Ishikawa (cell line): Measurements from ENCODE around the gene NWD2.

Source experiments
- CEBPB ChIP-seq: IDR thresholded peaks from 2 replicates; pipeline ENCODE4 v1.6.1; 2012
- CREB1 ChIP-seq: IDR thresholded peaks from 2 replicates; pipeline ENCODE4 v1.6.1; 2012; ENCODE audit warnings: low read depth
- EGR1 ChIP-seq: IDR thresholded peaks from 2 replicates; pipeline ENCODE4 v1.6.1; 2012
- EP300 ChIP-seq: IDR thresholded peaks from 2 replicates; pipeline ENCODE4 v1.6.1; 2012; ENCODE audit warnings: borderline replicate concordance
- FOXM1 ChIP-seq: IDR thresholded peaks from 2 replicates; pipeline ENCODE4 v1.6.1; 2012; ENCODE audit warnings: low read depth, borderline replicate concordance
- NFIC ChIP-seq: IDR thresholded peaks from 2 replicates; pipeline ENCODE4 v1.6.1; 2012
- RAD21 ChIP-seq: IDR thresholded peaks from 2 replicates; pipeline ENCODE4 v1.6.1; 2012; ENCODE audit warnings: low read depth
- TAF1 ChIP-seq: IDR thresholded peaks from 2 replicates; pipeline ENCODE4 v1.6.1; 2012; ENCODE audit warnings: low read depth, mild to moderate bottlenecking
- TCF12 ChIP-seq: IDR thresholded peaks from 2 replicates; pipeline ENCODE4 v1.6.1; 2012; ENCODE audit warnings: low read depth
- TEAD4 ChIP-seq: IDR thresholded peaks from 2 replicates; pipeline ENCODE4 v1.6.1; 2012
- YY1 ChIP-seq: IDR thresholded peaks from 2 replicates; pipeline ENCODE4 v1.6.1; 2012; ENCODE audit warnings: low read depth
- ZBTB7A ChIP-seq: IDR thresholded peaks from 2 replicates; pipeline ENCODE4 v1.6.1; 2012; ENCODE audit warnings: low read depth
- TF ChIP-seq, protein P1 (sequence below): IDR thresholded peaks from 2 replicates; pipeline ENCODE4 v1.6.1; 2012
- TF ChIP-seq, protein P2 (sequence below): IDR thresholded peaks from 2 replicates; pipeline ENCODE4 v1.6.1; 2012
- TF ChIP-seq, protein P3 (sequence below): IDR thresholded peaks from 2 replicates; pipeline ENCODE4 v1.6.1; 2012; ENCODE audit warnings: low read depth, mild to moderate bottlenecking

Gene NWD2

DNA sequence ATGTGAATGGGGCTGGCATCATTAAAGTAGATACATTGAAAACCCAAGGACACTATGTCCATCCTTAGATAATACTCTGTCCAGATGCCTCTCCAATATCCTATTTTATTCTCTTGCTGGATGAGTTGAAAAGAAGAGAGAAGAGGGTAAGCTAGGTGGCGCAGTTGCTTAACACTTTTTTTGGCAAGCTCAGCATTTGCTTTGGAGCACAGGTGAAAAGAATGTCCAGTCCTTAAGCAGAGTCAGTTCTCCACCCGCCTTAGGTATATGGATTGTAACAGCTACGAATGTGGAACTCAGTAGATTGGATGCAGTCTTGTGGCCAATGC, 208.4 kb downstream of the NWD2 start:
- TF ChIP-seq NFIC (0 out of 2 replicates have a peak, but pooled peaks have one; percentile 7), RAD21 (peak; percentile 84)
- TF ChIP-seq, protein P1, sequence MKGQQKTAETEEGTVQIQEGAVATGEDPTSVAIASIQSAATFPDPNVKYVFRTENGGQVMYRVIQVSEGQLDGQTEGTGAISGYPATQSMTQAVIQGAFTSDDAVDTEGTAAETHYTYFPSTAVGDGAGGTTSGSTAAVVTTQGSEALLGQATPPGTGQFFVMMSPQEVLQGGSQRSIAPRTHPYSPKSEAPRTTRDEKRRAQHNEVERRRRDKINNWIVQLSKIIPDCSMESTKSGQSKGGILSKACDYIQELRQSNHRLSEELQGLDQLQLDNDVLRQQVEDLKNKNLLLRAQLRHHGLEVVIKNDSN: no peak

DNA sequence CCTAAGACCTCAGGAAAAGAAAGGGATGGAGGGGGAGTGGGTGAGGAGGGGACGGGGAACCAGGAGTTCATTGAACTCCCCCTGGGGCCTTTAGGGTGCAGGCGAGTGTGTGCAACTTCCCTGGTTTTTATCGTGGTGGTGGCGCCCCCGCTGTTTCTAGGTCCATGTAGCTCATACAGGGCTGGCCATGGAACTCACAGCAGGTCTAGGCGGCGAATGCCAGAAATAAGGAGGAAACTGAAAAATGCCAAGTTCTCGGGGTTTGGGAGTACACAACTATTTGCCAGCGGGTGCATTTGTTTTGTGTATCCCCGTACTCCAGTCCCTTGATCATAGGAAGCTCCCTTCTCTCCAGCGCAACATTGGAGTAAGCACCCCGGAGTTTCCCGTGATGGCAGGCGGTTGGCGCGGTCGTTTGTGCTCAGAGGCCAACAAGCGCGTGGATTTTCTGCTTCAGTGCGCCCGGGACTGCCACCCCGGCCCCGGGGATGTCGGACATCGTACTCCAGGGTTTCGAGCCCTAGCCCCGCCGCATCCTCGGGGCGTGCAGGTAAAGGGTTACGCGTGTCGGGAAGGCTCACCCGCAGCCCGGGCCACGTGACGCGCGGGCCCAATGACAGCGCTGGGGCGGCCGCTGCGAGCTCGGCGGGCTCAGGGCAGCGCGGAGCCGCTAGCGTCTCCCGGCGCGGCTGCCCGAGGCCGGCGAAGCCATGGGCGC, 208.9 kb downstream of the NWD2 start:
- TF ChIP-seq, protein P1: peak; percentile 98
- TF ChIP-seq EP300 (no peak), NFIC (no peak), TEAD4 (no peak), CREB1 (no peak), TCF12 (no peak), YY1 (no peak), TAF1 (no peak), RAD21 (no peak)
- TF ChIP-seq, protein P2, sequence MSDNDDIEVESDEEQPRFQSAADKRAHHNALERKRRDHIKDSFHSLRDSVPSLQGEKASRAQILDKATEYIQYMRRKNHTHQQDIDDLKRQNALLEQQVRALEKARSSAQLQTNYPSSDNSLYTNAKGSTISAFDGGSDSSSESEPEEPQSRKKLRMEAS: peak; percentile 94

DNA sequence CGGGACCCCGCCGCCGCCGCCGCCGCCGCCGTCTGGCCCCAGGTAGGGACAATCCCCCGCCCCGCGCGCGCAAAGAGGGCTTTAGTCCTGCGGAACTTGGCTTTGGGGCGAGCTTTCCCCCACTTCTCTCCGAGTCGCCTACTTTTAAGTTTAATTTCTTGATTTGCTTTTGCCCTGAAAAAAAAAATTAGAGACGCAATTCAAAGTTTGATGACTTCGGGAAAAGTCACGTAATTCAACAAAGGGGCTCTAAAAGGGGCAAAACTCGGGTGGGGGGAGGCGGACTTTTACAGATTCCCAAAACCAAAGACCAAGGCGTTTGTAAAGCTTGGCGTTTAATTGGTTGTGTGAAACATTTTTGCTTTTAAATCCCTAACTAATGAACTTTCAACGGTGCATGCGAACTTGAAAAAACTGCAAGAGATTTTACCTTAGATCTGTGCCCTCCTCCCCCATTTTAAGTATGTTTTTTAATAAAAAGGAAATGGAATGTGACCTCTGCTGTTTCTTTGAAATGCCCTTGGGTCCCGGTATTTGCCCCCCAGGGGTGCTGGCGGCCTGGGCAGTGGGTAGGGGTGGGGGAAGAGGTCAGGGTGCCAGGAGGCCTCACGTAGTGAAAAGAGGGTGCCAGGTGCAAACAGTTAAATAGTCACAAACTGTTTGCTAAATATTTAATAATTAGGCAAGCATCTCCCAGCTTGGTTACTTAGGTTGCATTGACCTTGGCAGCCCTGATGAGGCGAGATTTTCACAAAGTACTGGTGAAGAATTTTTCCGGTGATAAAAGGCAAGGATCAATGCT, 209.7 kb downstream of the NWD2 start:
- no peak for TF ChIP-seq FOXM1

DNA sequence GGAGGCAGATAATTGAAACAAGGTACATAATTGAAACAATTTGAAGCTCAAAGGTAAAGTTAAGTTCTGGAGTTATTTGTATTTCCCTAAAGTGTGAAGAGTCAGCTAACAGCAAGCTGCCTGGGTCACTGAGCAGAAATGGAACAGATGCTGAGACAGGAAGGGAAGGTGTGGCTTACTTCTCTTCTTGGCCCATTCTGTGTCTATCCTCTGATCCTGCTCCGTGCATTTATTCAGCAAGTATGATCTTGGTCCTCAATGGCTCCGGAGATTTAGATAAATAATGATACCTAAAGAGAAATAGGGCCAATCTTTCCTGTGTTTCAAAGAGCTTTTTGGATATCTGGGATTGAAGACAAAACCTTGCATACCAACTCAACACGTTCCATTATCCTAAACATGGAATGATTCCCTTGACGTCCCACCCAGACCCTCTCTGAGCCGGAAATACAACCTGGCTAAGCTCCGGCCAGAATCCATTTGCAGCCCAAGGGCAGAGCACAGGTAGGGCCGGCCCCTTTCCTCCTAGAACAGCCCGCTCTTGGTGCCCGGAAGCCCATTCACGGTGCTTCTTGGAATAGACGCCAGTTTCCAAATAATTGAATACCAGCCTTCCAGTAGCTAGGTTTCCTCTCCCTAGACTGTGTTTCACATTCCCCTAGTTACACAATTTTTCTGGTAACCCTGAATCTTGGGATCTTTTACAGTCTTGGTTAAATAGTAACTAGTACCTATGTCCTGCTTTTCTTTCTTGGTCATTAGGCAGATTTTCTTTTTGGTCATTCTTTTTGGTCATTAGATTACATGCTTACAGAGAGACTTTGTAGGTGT, 211.0 kb downstream of the NWD2 start:
- no peak for TF ChIP-seq FOXM1
- no peak for TF ChIP-seq TCF12
- no peak for TF ChIP-seq TAF1
- TF ChIP-seq, protein P3, sequence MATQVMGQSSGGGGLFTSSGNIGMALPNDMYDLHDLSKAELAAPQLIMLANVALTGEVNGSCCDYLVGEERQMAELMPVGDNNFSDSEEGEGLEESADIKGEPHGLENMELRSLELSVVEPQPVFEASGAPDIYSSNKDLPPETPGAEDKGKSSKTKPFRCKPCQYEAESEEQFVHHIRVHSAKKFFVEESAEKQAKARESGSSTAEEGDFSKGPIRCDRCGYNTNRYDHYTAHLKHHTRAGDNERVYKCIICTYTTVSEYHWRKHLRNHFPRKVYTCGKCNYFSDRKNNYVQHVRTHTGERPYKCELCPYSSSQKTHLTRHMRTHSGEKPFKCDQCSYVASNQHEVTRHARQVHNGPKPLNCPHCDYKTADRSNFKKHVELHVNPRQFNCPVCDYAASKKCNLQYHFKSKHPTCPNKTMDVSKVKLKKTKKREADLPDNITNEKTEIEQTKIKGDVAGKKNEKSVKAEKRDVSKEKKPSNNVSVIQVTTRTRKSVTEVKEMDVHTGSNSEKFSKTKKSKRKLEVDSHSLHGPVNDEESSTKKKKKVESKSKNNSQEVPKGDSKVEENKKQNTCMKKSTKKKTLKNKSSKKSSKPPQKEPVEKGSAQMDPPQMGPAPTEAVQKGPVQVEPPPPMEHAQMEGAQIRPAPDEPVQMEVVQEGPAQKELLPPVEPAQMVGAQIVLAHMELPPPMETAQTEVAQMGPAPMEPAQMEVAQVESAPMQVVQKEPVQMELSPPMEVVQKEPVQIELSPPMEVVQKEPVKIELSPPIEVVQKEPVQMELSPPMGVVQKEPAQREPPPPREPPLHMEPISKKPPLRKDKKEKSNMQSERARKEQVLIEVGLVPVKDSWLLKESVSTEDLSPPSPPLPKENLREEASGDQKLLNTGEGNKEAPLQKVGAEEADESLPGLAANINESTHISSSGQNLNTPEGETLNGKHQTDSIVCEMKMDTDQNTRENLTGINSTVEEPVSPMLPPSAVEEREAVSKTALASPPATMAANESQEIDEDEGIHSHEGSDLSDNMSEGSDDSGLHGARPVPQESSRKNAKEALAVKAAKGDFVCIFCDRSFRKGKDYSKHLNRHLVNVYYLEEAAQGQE: no peak
- TF ChIP-seq EGR1: no peak
- TF ChIP-seq YY1: no peak
- TF ChIP-seq, protein P1: no peak
- no peak for TF ChIP-seq NFIC
- no peak for TF ChIP-seq RAD21
- TF ChIP-seq, protein P2: no peak
- no peak for TF ChIP-seq ZBTB7A
- no peak for TF ChIP-seq TEAD4
- no peak for TF ChIP-seq EP300
- TF ChIP-seq CREB1: no peak
- TF ChIP-seq CEBPB: no peak

DNA sequence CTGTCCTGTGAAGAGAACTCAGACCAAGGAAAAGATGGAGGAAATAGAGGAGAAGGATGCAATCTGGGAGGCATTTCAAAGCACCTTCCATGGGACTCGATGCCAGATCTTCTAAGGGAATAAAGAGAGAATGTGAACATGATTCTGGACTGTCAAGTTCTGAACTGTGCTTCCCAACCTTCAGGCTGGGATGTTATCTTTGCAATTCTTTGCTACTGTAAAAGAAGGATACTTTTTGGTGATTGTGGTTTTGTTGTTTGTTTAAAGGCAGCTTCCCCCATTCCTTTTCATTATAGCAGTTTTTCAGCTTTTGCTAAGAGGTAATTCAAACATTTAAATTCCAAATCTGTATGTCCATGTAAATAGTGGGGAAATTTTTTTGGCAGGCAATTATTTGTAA, 217.3 kb downstream of the NWD2 start:
- TF ChIP-seq TEAD4 (no peak), EGR1 (no peak), CREB1 (no peak), TAF1 (no peak), FOXM1 (no peak), CEBPB (no peak), ZBTB7A (no peak), YY1 (no peak), NFIC (no peak)
- TF ChIP-seq, protein P1: no peak
- TF ChIP-seq, protein P2: no peak
- TF ChIP-seq, protein P3: no peak
